K562 (cell line): ENCODE data around the gene NRF1. TPM values are rescaled to one million over a fixed set of nuclear protein-coding genes. Genes with fewer than 3 reads are reported as not detected.

Experiments
- ATAC-seq: fragments of 200-7000 bp; cut with Tn5 transposase; 3 replicates; pipeline ENCODE4 v1.9.1; 2020; ENCODE audit warnings: moderate library complexity
- BruUV-seq: library from RNA; stranded (reverse); fragments of 400-500 nt; replicated peaks from 2 replicates; lab custom pipeline; 2021; lab: Mats Ljungman, UMichigan
- CTCF ChIA-PET: fragments of 300-600 bp; formaldehyde crosslinking; extraction: SDS; loops from one replicate; lab custom pipeline; 2021; ENCODE audit warnings: low intra/inter-chr PET ratio; lab: Yijun Ruan, JAX
- POLR2A ChIA-PET: fragments of 300-600, 350-650 bp; sonication (Branson Sonifier 250); formaldehyde crosslinking; extraction: SDS; loops from one replicate; lab custom pipeline; 2021; ENCODE audit warnings: antibody characterized with exemption, inconsistent platforms; lab: Yijun Ruan, JAX
- DNase-seq, 4 experiments: peaks; one replicate each; pipeline versions ENCODE4 v3.0.0 to v3.0.0-alpha.2; 2011 to 2018; ENCODE audit warnings: low spot score in 3 of 4, mixed read lengths in 3 of 4; ENCODE audit errors: extremely low read depth in 1 of 4
- FAIRE-seq: peaks from 2 replicates; lab custom pipeline; 2011; peaks lifted over from hg19 to GRCh38; lab: Jason Lieb, UNC
- H2AFZ ChIP-seq: 2 replicates; pipeline ENCODE4 v1.6.0; 2011; ENCODE audit warnings: low read depth, low read length, control low read depth, inconsistent platforms
- H3K27ac ChIP-seq: fragments of 200-600 bp; 3 replicates; pipeline ENCODE4 v1.8.0; 2011; ENCODE audit warnings: low read depth, mild to moderate bottlenecking, control low read depth, inconsistent platforms, low read length, moderate library complexity, mixed read lengths; ENCODE audit errors: extremely low read depth
- H3K27me3 ChIP-seq, 2 experiments: fragments of 300-600 bp in 1 of 2; 2 replicates in 1 of 2; 3 replicates in 1 of 2; pipeline versions ENCODE4 v1.6.0 to v1.8.0; 2011; ENCODE audit warnings: inconsistent platforms in 2 of 2, low read length in 2 of 2, mild to moderate bottlenecking in 1 of 2, mixed read lengths in 1 of 2, moderate library complexity in 1 of 2; ENCODE audit not compliant: control insufficient read depth in 2 of 2, insufficient read depth in 2 of 2
- H3K36me3 ChIP-seq: fragments of 300-600 bp; 3 replicates; pipeline ENCODE4 v1.8.0; 2011; ENCODE audit warnings: mild to moderate bottlenecking, low read length, inconsistent platforms; ENCODE audit not compliant: control insufficient read depth, insufficient read depth
- H3K4me1 ChIP-seq, 2 experiments: fragments of 200-600 bp in 1 of 2; replicated peaks in 1 of 2; 2 replicates in 1 of 2; 3 replicates in 1 of 2; pipeline versions ENCODE4 v1.5.1 to v1.8.0; 2011; ENCODE audit warnings: inconsistent platforms in 2 of 2, low read length in 2 of 2, mild to moderate bottlenecking in 1 of 2, mixed read lengths in 1 of 2, moderate library complexity in 1 of 2; ENCODE audit not compliant: control insufficient read depth in 2 of 2, insufficient read depth in 2 of 2
- H3K4me2 ChIP-seq: 2 replicates; pipeline ENCODE4 v1.6.1; 2011; ENCODE audit warnings: low read length, control low read depth, inconsistent platforms, mixed read lengths; ENCODE audit not compliant: insufficient read depth
- H3K4me3 ChIP-seq: fragments of 200-600 bp; sonication (generic), shearing (Covaris generic); 2 replicates; pipeline ENCODE4 v1.5.1; 2016; ENCODE audit warnings: control low read depth, inconsistent platforms
- H3K79me2 ChIP-seq: fragments of 200-600 bp; 3 replicates; pipeline ENCODE4 v1.8.0; 2011; ENCODE audit warnings: low read length, inconsistent platforms; ENCODE audit not compliant: control insufficient read depth, insufficient read depth
- H3K9ac ChIP-seq, 2 experiments: 2 replicates each; pipeline versions ENCODE4 v1.6.0 to v1.6.1; 2011; ENCODE audit warnings: low read depth in 2 of 2, low read length in 2 of 2, control low read depth in 1 of 2, inconsistent platforms in 1 of 2, mild to moderate bottlenecking in 1 of 2, mixed read lengths in 1 of 2; ENCODE audit not compliant: insufficient read depth in 1 of 2
- H3K9me1 ChIP-seq: one replicate; pipeline ENCODE4 v1.6.0; 2011; ENCODE audit warnings: inconsistent platforms, mild to moderate bottlenecking, low read length, moderate library complexity; ENCODE audit not compliant: control insufficient read depth, insufficient read depth
- H3K9me3 ChIP-seq: replicated peaks from 2 replicates; pipeline ENCODE4 v1.5.1; 2011; ENCODE audit warnings: low read depth, low read length, inconsistent platforms; ENCODE audit not compliant: control insufficient read depth, insufficient read depth
- H4K20me1 ChIP-seq: replicated peaks from 2 replicates; pipeline ENCODE4 v1.6.1; 2011; ENCODE audit warnings: low read length, inconsistent platforms, mixed read lengths; ENCODE audit not compliant: control insufficient read depth, insufficient read depth
- CEBPB ChIP-seq: fragments of 450-650 bp; IDR thresholded peaks from 2 replicates; pipeline ENCODE4 v1.6.1; 2016; ENCODE audit warnings: missing genetic modification characterization, missing compliant biosample characterization
- CEBPG ChIP-seq, 3 experiments: fragments of 200-800 bp in 1 of 3; sonication (Bioruptor generic) in 1 of 3; sonication (generic) in 1 of 3; formaldehyde crosslinking in 1 of 3; IDR thresholded peaks in 2 of 3; conservative IDR thresholded peaks in 1 of 3; 2 replicates each; pipeline versions ENCODE4 v1.6.1 to v1.8.0; 2016 to 2022; ENCODE audit warnings: missing compliant biosample characterization in 2 of 3, missing genetic modification characterization in 2 of 3, mild to moderate bottlenecking in 1 of 3, missing genetic modification reagents in 1 of 3
- FOXJ3 ChIP-seq: sonication (generic); formaldehyde crosslinking; IDR thresholded peaks from 2 replicates; pipeline ENCODE4 v1.4.0; 2020; ENCODE audit warnings: mild to moderate bottlenecking, missing genetic modification reagents
- HEY1 ChIP-seq: fragments of 250-450 bp; sonication (Bioruptor Pico); IDR thresholded peaks from 2 replicates; pipeline ENCODE4 v1.5.0; 2020; ENCODE audit warnings: mild to moderate bottlenecking, moderate library complexity, borderline replicate concordance
- SMARCA4 ChIP-seq: fragments of 450-650 bp; IDR thresholded peaks from 2 replicates; pipeline ENCODE4 v1.6.1; 2016
- TBP ChIP-seq: optimal IDR thresholded peaks from 2 replicates; pipeline ENCODE3; 2011; ENCODE audit warnings: low read depth, low read length, improper control_type of control experiment
- ZNF274 ChIP-seq: IDR thresholded peaks from 2 replicates; pipeline ENCODE4 v1.6.1; 2011; ENCODE audit warnings: low read depth, mild to moderate bottlenecking, low read length, moderate library complexity, borderline replicate concordance
- ZNF785 ChIP-seq: fragments of 250-450 bp; sonication (Bioruptor Pico); IDR thresholded peaks from 2 replicates; pipeline ENCODE4 v1.4.0; 2020; ENCODE audit warnings: mild to moderate bottlenecking
- WGBS: fragments of 100-300 bp; shearing (Covaris generic); methylation state at CpG from one replicate; pipeline ENCODE4 v1.1.6; 2016; ENCODE audit warnings: low coverage, mixed read lengths; ENCODE audit not compliant: insufficient coverage; ENCODE audit errors: missing lambda C conversion rate; 5-methylcytosine and 5-hydroxymethylcytosine counted together
- in situ Hi-C: fragments of 300-500 bp; cut with MboI; formaldehyde crosslinking; loops from 4 replicates; pipeline ENCODE4 v1.15.0; 2018; ENCODE audit warnings: inconsistent platforms, mixed read lengths
- intact Hi-C: fragments of 100-400 bp; cut with micrococcal nuclease; formaldehyde crosslinking; loops from 2 replicates; pipeline ENCODE4 v1.14.2; 2022
- polyA plus RNA-seq, 8 experiments: library from polyadenylated mRNA; depleted of rRNA in 4 of 8; stranded (reverse) in 5 of 8; unstranded in 3 of 8; fragments of >200 nt; fragmentation: Nextera tagmentation in 2 of 8; fragmentation: Illumina TruSeq in 1 of 8; extraction: Ambion mirVana in 2 of 8; extraction: Trizol in 1 of 8; gene quantifications; 2 replicates each; pipeline versions ENCODE4 v1.2.1 to v1.2.3, GENCODE V29; 2011 to 2014; ENCODE audit warnings: inconsistent platforms in 1 of 8, missing spikeins in 1 of 8
- total RNA-seq, 7 experiments: library from RNA; depleted of rRNA in 6 of 7; stranded (reverse); fragments of >200 nt in 6 of 7; fragmentation: Illumina TruSeq in 2 of 7; extraction: Trizol in 2 of 7; gene quantifications; 2 replicates each; pipeline versions ENCODE4 v1.2.1 to v1.2.3, GENCODE V29; 2011 to 2021; ENCODE audit warnings: low replicate concordance in 1 of 7
- TF ChIP-seq, protein P1 (sequence below), 2 experiments: fragments of 450-650 bp in 1 of 2; sonication (generic) in 1 of 2; formaldehyde crosslinking in 1 of 2; IDR thresholded peaks in 1 of 2; conservative IDR thresholded peaks in 1 of 2; 2 replicates each; pipeline versions ENCODE4 v1.6.1 to v1.8.1; 2016 to 2023; ENCODE audit warnings: mild to moderate bottlenecking in 2 of 2, moderate library complexity in 2 of 2, inconsistent platforms in 1 of 2, missing genetic modification reagents in 1 of 2

The NRF1 gene
- total and polyA plus RNA-seq, 9 of the 15 experiments (the other 6 are each of a cell fraction or from before 2014, with no cell fraction given) = 8.6 to 28.8 (median 20.3) TPM

DNA sequence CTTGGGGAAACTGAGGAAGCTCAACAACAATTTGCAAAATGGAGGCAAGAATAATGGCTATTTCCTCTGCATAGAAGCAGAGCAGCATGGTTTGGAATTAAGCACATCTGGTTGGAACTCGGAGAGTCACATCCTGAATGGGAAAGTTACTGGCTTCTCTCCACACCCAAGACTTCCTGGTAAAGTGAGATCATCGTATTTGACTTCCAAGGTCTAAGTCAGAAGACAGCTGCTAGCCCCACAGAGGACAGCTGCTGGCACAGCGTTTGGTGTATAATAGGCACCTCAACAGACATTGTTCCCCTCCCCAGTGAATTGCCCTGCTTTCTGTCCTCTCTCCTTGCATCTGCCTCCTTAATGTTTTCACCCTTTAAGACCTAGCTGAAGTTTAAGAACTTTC, 37.0 kb upstream of the NRF1 start (continued):
- TF ChIP-seq ZNF274 (no peak), TBP (no peak), FOXJ3 (CRISPR knock-in tag) (no peak), ZNF785 (CRISPR knock-in tag) (no peak), HEY1 (no peak)

DNA sequence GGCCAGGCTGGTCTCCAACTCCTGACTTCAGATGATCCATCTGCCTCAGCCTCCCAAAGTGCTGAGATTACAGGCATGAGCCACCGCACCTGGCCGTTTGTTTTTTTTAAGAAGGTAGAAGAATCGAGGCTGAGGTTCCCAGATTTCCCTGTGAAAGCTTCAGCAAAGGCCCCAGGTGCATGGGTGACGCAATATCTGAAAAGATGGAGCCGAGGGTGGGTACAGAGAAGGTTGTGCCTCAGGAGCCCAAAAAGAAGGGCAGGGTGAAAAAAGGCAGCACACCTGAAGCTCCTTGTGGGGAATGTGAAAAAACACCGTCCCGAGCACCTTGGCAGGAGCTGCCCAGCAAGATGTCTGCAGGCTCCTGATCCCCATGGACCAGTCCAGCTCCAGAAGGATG, 35.8 kb upstream of the NRF1 start:
- intact Hi-C loops (no loop called here), in situ Hi-C loops (no loop called here)
- no peaks in the 10 kb centered on the region for H3K4me1 ChIP-seq
- 2% methylated on average over 7 of the region's 7 CpGs for WGBS
- no peak for TF ChIP-seq SMARCA4
- TF ChIP-seq CEBPB (tag) = peak; percentile 50
- TF ChIP-seq, protein P1, sequence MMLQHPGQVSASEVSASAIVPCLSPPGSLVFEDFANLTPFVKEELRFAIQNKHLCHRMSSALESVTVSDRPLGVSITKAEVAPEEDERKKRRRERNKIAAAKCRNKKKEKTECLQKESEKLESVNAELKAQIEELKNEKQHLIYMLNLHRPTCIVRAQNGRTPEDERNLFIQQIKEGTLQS (IDR thresholded peaks at IDR 0.05) = peak; percentile 55
- TF ChIP-seq, protein P1 (CRISPR knock-in tag; conservative IDR thresholded peaks at IDR 0.05) = no peak
- TF ChIP-seq CEBPG (CRISPR knock-in tag; IDR thresholded peaks at IDR 0.05) = peak; percentile 49; the same call in 1 of the 2 replicates
- peak; percentile 31 to 76; a peak in 2 of 4 replicates for TF ChIP-seq CEBPG (tag; conservative IDR thresholded peaks at IDR 0.05 in 1 of 2, IDR thresholded peaks at IDR 0.05 in 1 of 2)
- no peak for ATAC-seq
- peaks cover 17% of the 10 kb centered on the region for H3K9me3 ChIP-seq
- peaks cover 3 to 17% of the 10 kb centered on the region in 2 experiments; a peak in 2 of 5 replicates for H3K27me3 ChIP-seq
- CTCF ChIA-PET = no interaction called here
- no peaks in the 10 kb centered on the region for H3K9me1 ChIP-seq
- no peaks in the 10 kb centered on the region for H4K20me1 ChIP-seq
- no peak overlapping the region for H3K27ac ChIP-seq
- DNase-seq = no peak
- H2AFZ ChIP-seq = no peak overlapping the region
- H3K9ac ChIP-seq = no peak overlapping the region
- H3K4me2 ChIP-seq = no peak overlapping the region
- H3K4me3 ChIP-seq = no peak overlapping the region
- FAIRE-seq = no peak
- H3K36me3 ChIP-seq = no peaks in the 10 kb centered on the region
- POLR2A ChIA-PET = no interaction called here
- H3K79me2 ChIP-seq = no peaks in the 10 kb centered on the region
- BruUV-seq = no TSS peak
